A549 (cell line): ENCODE measurements around the gene SMARCD3. TPM values are rescaled to one million over a fixed set of nuclear protein-coding genes. Genes with fewer than 3 reads are reported as not detected.

Experiments used
- ATAC-seq, 2 experiments: fragments of 200-7000 bp in 1 of 2; fragments of >200 bp in 1 of 2; cut with Nextera tagmentation in 1 of 2; cut with Tn5 transposase in 1 of 2; 3 replicates each; pipeline versions ENCODE4 v1.8.0 to v1.9.1; 2018 to 2020; ENCODE audit warnings: mild to moderate bottlenecking in 1 of 2, moderate library complexity in 1 of 2
- CTCF ChIA-PET: fragments of 300-600 bp; sonication (Branson Sonifier 250); formaldehyde crosslinking; extraction: SDS; loops from one replicate; lab custom pipeline; 2021; ENCODE audit warnings: antibody characterized with exemption, inconsistent platforms; lab: Yijun Ruan, JAX
- POLR2A ChIA-PET: fragments of 350-600 bp; formaldehyde crosslinking; extraction: SDS; loops from one replicate; lab custom pipeline; 2021; ENCODE audit warnings: antibody characterized with exemption, inconsistent platforms; lab: Yijun Ruan, JAX
- DNase-seq, 2 experiments: peaks; one replicate each; pipeline versions ENCODE4 v3.0.0 to v3.0.0-alpha.2; 2011 to 2016; ENCODE audit warnings: low read depth in 1 of 2, low spot score in 1 of 2
- FAIRE-seq: peaks from 2 replicates; lab custom pipeline; 2011; peaks lifted over from hg19 to GRCh38; lab: Jason Lieb, UNC
- H3K27ac ChIP-seq, 2 experiments: fragments of >200 bp; sonication (Bioruptor Twin); formaldehyde crosslinking; 3 replicates each; pipeline ENCODE4 v1.5.1; 2016 to 2017
- H3K4me1 ChIP-seq: fragments of >200 bp; sonication (Bioruptor Twin); formaldehyde crosslinking; 3 replicates; pipeline ENCODE4 v1.6.1; 2016
- H3K4me2 ChIP-seq: fragments of >200 bp; sonication (Bioruptor Twin); formaldehyde crosslinking; 3 replicates; pipeline ENCODE4 v1.6.1; 2016
- H3K4me3 ChIP-seq: fragments of >200 bp; sonication (Bioruptor Twin); formaldehyde crosslinking; 3 replicates; pipeline ENCODE4 v1.5.1; 2016
- H3K9me3 ChIP-seq: fragments of >200 bp; sonication (Bioruptor Twin); formaldehyde crosslinking; 3 replicates; pipeline ENCODE4 v1.6.1; 2016
- ATOH8 ChIP-seq: fragments of 250-450 bp; sonication (Bioruptor Pico); IDR thresholded peaks from 2 replicates; pipeline ENCODE4 v1.5.0; 2020; ENCODE audit warnings: low read depth, mild to moderate bottlenecking, moderate library complexity
- CBX2 ChIP-seq: fragments of 200-600 bp; sonication (generic); IDR thresholded peaks from 2 replicates; pipeline ENCODE4 v1.6.1; 2016; ENCODE audit warnings: low read depth, mild to moderate bottlenecking, borderline replicate concordance
- CHD2 ChIP-seq: fragments of 150-350 bp; IDR thresholded peaks from 2 replicates; pipeline ENCODE4 v1.6.1; 2014; ENCODE audit warnings: low read length; ENCODE audit not compliant: partially characterized antibody
- ESRRA ChIP-seq: fragments of 150-350 bp; IDR thresholded peaks from 2 replicates; pipeline ENCODE4 v1.6.1; 2014; ENCODE audit warnings: mild to moderate bottlenecking, low read length, borderline replicate concordance
- FOSL2 ChIP-seq, 2 experiments: fragments of 450-650 bp in 1 of 2; fragments of >200 bp in 1 of 2; sonication (Bioruptor Twin) in 1 of 2; formaldehyde crosslinking; IDR thresholded peaks; 2 replicates each; pipeline versions ENCODE4 v1.5.0 to v1.6.1; 2016 to 2020; ENCODE audit warnings: mild to moderate bottlenecking in 1 of 2, moderate library complexity in 1 of 2
- HMGXB4 ChIP-seq: fragments of 250-450 bp; sonication (Bioruptor Pico); IDR thresholded peaks from 2 replicates; pipeline ENCODE4 v1.5.0; 2021; ENCODE audit warnings: mild to moderate bottlenecking, moderate library complexity, borderline replicate concordance
- JUN ChIP-seq, 2 experiments: fragments of >200 bp; sonication (Bioruptor Twin); formaldehyde crosslinking; IDR thresholded peaks; 2 replicates in 1 of 2; 3 replicates in 1 of 2; pipeline ENCODE4 v1.6.1; 2016 to 2017
- KDM5A ChIP-seq: fragments of 200-600 bp; sonication (generic); IDR thresholded peaks from 2 replicates; pipeline ENCODE4 v1.6.1; 2016; ENCODE audit warnings: antibody characterized with exemption, mild to moderate bottlenecking
- MAFK ChIP-seq: fragments of 450-650 bp; IDR thresholded peaks from 2 replicates; pipeline ENCODE4 v1.6.1; 2014; ENCODE audit not compliant: partially characterized antibody
- MYC ChIP-seq: IDR thresholded peaks from 2 replicates; pipeline ENCODE4 v1.6.1; 2012; ENCODE audit warnings: mild to moderate bottlenecking, inconsistent platforms, low read length, improper control_type of control experiment, borderline replicate concordance
- POLR2A ChIP-seq: IDR thresholded peaks from 2 replicates; pipeline ENCODE4 v1.6.1; 2012; ENCODE audit warnings: mild to moderate bottlenecking, low read length
- RCOR1 ChIP-seq: fragments of 150-350 bp; IDR thresholded peaks from 2 replicates; pipeline ENCODE4 v1.6.1; 2014; ENCODE audit warnings: antibody characterized with exemption, low read length, low read depth
- SREBF2 ChIP-seq: fragments of 450-650 bp; IDR thresholded peaks from 2 replicates; pipeline ENCODE4 v1.6.1; 2014; ENCODE audit warnings: mild to moderate bottlenecking, moderate library complexity
- ZNF302 ChIP-seq: fragments of 250-450 bp; sonication (Bioruptor Pico); IDR thresholded peaks from 2 replicates; pipeline ENCODE4 v1.9.0; 2021; ENCODE audit warnings: inconsistent platforms, mild to moderate bottlenecking, moderate library complexity
- WGBS: methylation state at CpG from one replicate; pipeline ENCODE4 v1.1.6; 2017; ENCODE audit errors: missing lambda C conversion rate; 5-methylcytosine and 5-hydroxymethylcytosine counted together
- polyA minus RNA-seq: library from RNA; depleted of rRNA, polyadenylated mRNA; stranded (reverse); fragments of >200 nt; gene quantifications from 2 replicates; pipeline ENCODE4 v1.2.3, GENCODE V29; 2011; rRNA and poly(A)+ RNA removed
- polyA plus RNA-seq, 4 experiments: library from polyadenylated mRNA; depleted of rRNA in 3 of 4; stranded (reverse); fragments of >200 nt; fragmentation: RNase III in 1 of 4; extraction: RNeasy Plus Mini Kit Qiagen cat#74134 plus additional on column Dnase treatment in 1 of 4; gene quantifications; 2 replicates in 3 of 4; 3 replicates in 1 of 4; pipeline ENCODE4 v1.2.3, GENCODE V29; 2011 to 2017
- TF ChIP-seq, protein P1 (sequence below): IDR thresholded peaks from 2 replicates; pipeline ENCODE4 v1.6.1; 2012
- TF ChIP-seq, protein P2 (sequence below): fragments of >200 bp; sonication (Bioruptor Twin); formaldehyde crosslinking; IDR thresholded peaks from 3 replicates; pipeline ENCODE4 v1.6.1; 2016
- TF ChIP-seq, protein P3 (sequence below): fragments of 200-600 bp; sonication (generic); IDR thresholded peaks from 2 replicates; pipeline ENCODE4 v1.6.1; 2016; ENCODE audit warnings: antibody characterized with exemption, mild to moderate bottlenecking, moderate library complexity
- TF ChIP-seq, protein P4 (sequence below): fragments of >200 bp; sonication (Bioruptor Twin); formaldehyde crosslinking; IDR thresholded peaks from 2 replicates; pipeline ENCODE4 v1.6.1; 2016
- TF ChIP-seq, protein P5 (sequence below): fragments of 150-350 bp; IDR thresholded peaks from 2 replicates; pipeline ENCODE4 v1.6.1; 2014; ENCODE audit warnings: low read depth, mild to moderate bottlenecking, low read length

Gene SMARCD3
- polyA plus RNA-seq (2011; rRNA removed) (12.5 and 14.5 TPM in 2 replicates), polyA plus RNA-seq (2017; fragmentation: RNase III; extraction: RNeasy Plus Mini Kit Qiagen cat#74134 plus additional on column Dnase treatment) (10.6 to 11.9 TPM (median 11.6 TPM) in 3 replicates), polyA minus RNA-seq (13.0 and 15.2 TPM in 2 replicates)
- 10.9 and 14.3 TPM in 2 replicates for polyA plus RNA-seq (2012; cell fraction: cytosol; rRNA removed)
- 48.7 and 61.4 TPM in 2 replicates for polyA plus RNA-seq (2012; cell fraction: nucleus; rRNA removed)

- ChIA-PET POLR2A (no interaction called here), CTCF (interaction anchor here (1.2 to 3.1 kb wide), 5 partner anchors 42 to 125 kb away, joined by 3 to 21 read pairs (median 7); no protein-coding TSS in a partner anchor)
- TF ChIP-seq, protein P1, sequence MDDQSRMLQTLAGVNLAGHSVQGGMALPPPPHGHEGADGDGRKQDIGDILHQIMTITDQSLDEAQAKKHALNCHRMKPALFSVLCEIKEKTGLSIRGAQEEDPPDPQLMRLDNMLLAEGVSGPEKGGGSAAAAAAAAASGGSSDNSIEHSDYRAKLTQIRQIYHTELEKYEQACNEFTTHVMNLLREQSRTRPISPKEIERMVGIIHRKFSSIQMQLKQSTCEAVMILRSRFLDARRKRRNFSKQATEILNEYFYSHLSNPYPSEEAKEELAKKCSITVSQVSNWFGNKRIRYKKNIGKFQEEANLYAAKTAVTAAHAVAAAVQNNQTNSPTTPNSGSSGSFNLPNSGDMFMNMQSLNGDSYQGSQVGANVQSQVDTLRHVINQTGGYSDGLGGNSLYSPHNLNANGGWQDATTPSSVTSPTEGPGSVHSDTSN, result no peak
- peak; percentile 14 to 29; a peak in 1 of 5 replicates for TF ChIP-seq JUN (IDR thresholded peaks at IDR 0.05)
- TF ChIP-seq, protein P2, sequence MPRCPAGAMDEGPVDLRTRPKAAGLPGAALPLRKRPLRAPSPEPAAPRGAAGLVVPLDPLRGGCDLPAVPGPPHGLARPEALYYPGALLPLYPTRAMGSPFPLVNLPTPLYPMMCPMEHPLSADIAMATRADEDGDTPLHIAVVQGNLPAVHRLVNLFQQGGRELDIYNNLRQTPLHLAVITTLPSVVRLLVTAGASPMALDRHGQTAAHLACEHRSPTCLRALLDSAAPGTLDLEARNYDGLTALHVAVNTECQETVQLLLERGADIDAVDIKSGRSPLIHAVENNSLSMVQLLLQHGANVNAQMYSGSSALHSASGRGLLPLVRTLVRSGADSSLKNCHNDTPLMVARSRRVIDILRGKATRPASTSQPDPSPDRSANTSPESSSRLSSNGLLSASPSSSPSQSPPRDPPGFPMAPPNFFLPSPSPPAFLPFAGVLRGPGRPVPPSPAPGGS, result 0 out of 3 replicates have a peak, but pooled peaks have one; percentile 41
- peak within 1 kb of the TSS; percentile 97 for H3K4me2 ChIP-seq
- no peak for FAIRE-seq
- ATAC-seq, result peak; percentile 2 to 14; a peak in 3 of 6 replicates
- H3K4me1 ChIP-seq, result peaks cover 60% of the 10 kb centered on the region
- peak within 1 kb of the TSS; percentile 70 for H3K4me3 ChIP-seq
- H3K9me3 ChIP-seq, result no peaks in the 10 kb centered on the region
- under 1% methylated on average over 25 of the region's 71 CpGs for WGBS
- peak within 1 kb of the TSS; percentile 82 to 94 for H3K27ac ChIP-seq
- peak; percentile 36 to 51 for DNase-seq
These were observed at the start of gene SMARCD3 for GRCh38 chr7:151248346-151249033. Gene SMARCD3 (minus strand): TSS chr7:151248694. CDS start chr7:151248562, 132 bp downstream.

- ChIA-PET CTCF (interaction anchor here (0.9 to 1.6 kb wide), 2 partner anchors 18 to 30 kb away, joined by 3 to 11 read pairs; no protein-coding TSS in a partner anchor), POLR2A (no interaction called here)
- Histone ChIP-seq H3K4me1 (no peaks in the 10 kb centered on the region), H3K4me2 (no peak overlapping the region), H3K9me3 (peaks cover 10% of the 10 kb centered on the region; the same call in 2 of the 3 replicates), H3K27ac (no peak overlapping the region), H3K4me3 (no peak overlapping the region)
- DNase-seq (no peak), ATAC-seq (no peak), FAIRE-seq (no peak)
- 10% methylated on average over 3 of the region's 3 CpGs for WGBS
- no peak for TF ChIP-seq HMGXB4
- TF ChIP-seq, protein P3, sequence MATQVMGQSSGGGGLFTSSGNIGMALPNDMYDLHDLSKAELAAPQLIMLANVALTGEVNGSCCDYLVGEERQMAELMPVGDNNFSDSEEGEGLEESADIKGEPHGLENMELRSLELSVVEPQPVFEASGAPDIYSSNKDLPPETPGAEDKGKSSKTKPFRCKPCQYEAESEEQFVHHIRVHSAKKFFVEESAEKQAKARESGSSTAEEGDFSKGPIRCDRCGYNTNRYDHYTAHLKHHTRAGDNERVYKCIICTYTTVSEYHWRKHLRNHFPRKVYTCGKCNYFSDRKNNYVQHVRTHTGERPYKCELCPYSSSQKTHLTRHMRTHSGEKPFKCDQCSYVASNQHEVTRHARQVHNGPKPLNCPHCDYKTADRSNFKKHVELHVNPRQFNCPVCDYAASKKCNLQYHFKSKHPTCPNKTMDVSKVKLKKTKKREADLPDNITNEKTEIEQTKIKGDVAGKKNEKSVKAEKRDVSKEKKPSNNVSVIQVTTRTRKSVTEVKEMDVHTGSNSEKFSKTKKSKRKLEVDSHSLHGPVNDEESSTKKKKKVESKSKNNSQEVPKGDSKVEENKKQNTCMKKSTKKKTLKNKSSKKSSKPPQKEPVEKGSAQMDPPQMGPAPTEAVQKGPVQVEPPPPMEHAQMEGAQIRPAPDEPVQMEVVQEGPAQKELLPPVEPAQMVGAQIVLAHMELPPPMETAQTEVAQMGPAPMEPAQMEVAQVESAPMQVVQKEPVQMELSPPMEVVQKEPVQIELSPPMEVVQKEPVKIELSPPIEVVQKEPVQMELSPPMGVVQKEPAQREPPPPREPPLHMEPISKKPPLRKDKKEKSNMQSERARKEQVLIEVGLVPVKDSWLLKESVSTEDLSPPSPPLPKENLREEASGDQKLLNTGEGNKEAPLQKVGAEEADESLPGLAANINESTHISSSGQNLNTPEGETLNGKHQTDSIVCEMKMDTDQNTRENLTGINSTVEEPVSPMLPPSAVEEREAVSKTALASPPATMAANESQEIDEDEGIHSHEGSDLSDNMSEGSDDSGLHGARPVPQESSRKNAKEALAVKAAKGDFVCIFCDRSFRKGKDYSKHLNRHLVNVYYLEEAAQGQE, result no peak
- no peak for TF ChIP-seq JUN (IDR thresholded peaks at IDR 0.05)
- TF ChIP-seq SREBF2, result no peak
- TF ChIP-seq FOSL2 (IDR thresholded peaks at IDR 0.05), result no peak
- no peak for TF ChIP-seq FOSL2 (CRISPR knock-in tag; IDR thresholded peaks at IDR 0.05)
- TF ChIP-seq CHD2, result no peak
- TF ChIP-seq ATOH8, result no peak
- TF ChIP-seq, protein P4, sequence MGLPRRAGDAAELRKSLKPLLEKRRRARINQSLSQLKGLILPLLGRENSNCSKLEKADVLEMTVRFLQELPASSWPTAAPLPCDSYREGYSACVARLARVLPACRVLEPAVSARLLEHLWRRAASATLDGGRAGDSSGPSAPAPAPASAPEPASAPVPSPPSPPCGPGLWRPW, result no peak
- no peak for TF ChIP-seq POLR2A
- no peak for TF ChIP-seq MYC
- no peak for TF ChIP-seq ZNF302 (CRISPR knock-in tag)
- TF ChIP-seq KDM5A, result no peak
- TF ChIP-seq, protein P5, sequence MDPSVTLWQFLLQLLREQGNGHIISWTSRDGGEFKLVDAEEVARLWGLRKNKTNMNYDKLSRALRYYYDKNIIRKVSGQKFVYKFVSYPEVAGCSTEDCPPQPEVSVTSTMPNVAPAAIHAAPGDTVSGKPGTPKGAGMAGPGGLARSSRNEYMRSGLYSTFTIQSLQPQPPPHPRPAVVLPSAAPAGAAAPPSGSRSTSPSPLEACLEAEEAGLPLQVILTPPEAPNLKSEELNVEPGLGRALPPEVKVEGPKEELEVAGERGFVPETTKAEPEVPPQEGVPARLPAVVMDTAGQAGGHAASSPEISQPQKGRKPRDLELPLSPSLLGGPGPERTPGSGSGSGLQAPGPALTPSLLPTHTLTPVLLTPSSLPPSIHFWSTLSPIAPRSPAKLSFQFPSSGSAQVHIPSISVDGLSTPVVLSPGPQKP, result no peak
- TF ChIP-seq MAFK, result no peak
- no peak for TF ChIP-seq CBX2
- TF ChIP-seq RCOR1, result no peak
- TF ChIP-seq ESRRA, result no peak
These were observed 47.9 kb upstream of the SMARCD3 start for GRCh38 chr7:151296202-151296992.
